CD4-positive, alpha-beta memory T cell (primary cell): ENCODE results near the gene ATP6V1E1. TPM values are rescaled to one million over a fixed set of nuclear protein-coding genes. Genes with fewer than 3 reads are reported as not detected.

ENCODE experiments used
- CTCF ChIA-PET: fragments of 350-600 bp; sonication (Branson Sonifier 250); formaldehyde crosslinking; loops from one replicate; lab custom pipeline; 2021; ENCODE audit warnings: inconsistent platforms; ENCODE audit not compliant: partially characterized antibody; lab: Charles Lee
- POLR2A ChIA-PET: fragments of 350-600 bp; sonication (Branson Sonifier 250); formaldehyde crosslinking; loops from one replicate; lab custom pipeline; 2021; ENCODE audit not compliant: partially characterized antibody; lab: Charles Lee
- DNase-seq, 5 donors: peaks; one replicate each; pipeline versions ENCODE4 v3.0.0 to v3.0.0-alpha.2; 2020 to 2022; ENCODE audit warnings: mixed read lengths in 1 of 5
- H3K27ac ChIP-seq: one replicate; pipeline ENCODE4 v1.7.0; 2013; ENCODE audit warnings: low read depth, low read length
- H3K27me3 ChIP-seq: 2 replicates; pipeline ENCODE4 v1.7.0; 2013; ENCODE audit warnings: mild to moderate bottlenecking, low read length, moderate library complexity; ENCODE audit not compliant: insufficient read depth
- H3K36me3 ChIP-seq: 2 replicates; pipeline ENCODE4 v1.7.0; 2013; ENCODE audit warnings: mild to moderate bottlenecking, low read length, moderate library complexity; ENCODE audit not compliant: insufficient read depth
- H3K4me1 ChIP-seq: 2 replicates; pipeline ENCODE4 v1.7.0; 2013; ENCODE audit warnings: mild to moderate bottlenecking, low read length, moderate library complexity; ENCODE audit not compliant: insufficient read depth
- H3K4me3 ChIP-seq, 2 donors: one replicate each; pipeline ENCODE4 v1.7.0; 2013; ENCODE audit warnings: low read length in 2 of 2, mild to moderate bottlenecking in 1 of 2
- H3K9me3 ChIP-seq, 2 donors: one replicate each; pipeline ENCODE4 v1.7.0; 2013; ENCODE audit warnings: low read length in 2 of 2, control low read depth in 1 of 2; ENCODE audit not compliant: control insufficient read depth in 1 of 2
- H3K27ac Mint-ChIP-seq, 7 donors: one replicate each; pipeline ENCODE4 v1.8.0; 2020 to 2021; ENCODE audit warnings: mixed read lengths in 7 of 7, mild to moderate bottlenecking in 6 of 7, inconsistent platforms in 3 of 7, moderate library complexity in 3 of 7
- H3K27me3 Mint-ChIP-seq, 2 donors: one replicate each; pipeline ENCODE4 v1.8.0; 2020 to 2021; ENCODE audit warnings: mixed read lengths in 2 of 2
- H3K36me3 Mint-ChIP-seq, 2 donors: one replicate each; pipeline ENCODE4 v1.8.0; 2020 to 2021; ENCODE audit warnings: mixed read lengths in 2 of 2, inconsistent platforms in 1 of 2, mild to moderate bottlenecking in 1 of 2
- H3K4me1 Mint-ChIP-seq, 4 donors: one replicate each; pipeline ENCODE4 v1.8.0; 2020 to 2021; ENCODE audit warnings: mixed read lengths in 4 of 4, mild to moderate bottlenecking in 1 of 4
- H3K4me3 Mint-ChIP-seq, 8 donors: one replicate each; pipeline ENCODE4 v1.8.0; 2020 to 2021; ENCODE audit warnings: mixed read lengths in 8 of 8, mild to moderate bottlenecking in 7 of 8, moderate library complexity in 6 of 8, inconsistent platforms in 3 of 8
- H3K9me3 Mint-ChIP-seq, 8 donors: one replicate each; pipeline ENCODE4 v1.8.0; 2020 to 2021; ENCODE audit warnings: mixed read lengths in 8 of 8, mild to moderate bottlenecking in 5 of 8, inconsistent platforms in 3 of 8, moderate library complexity in 1 of 8
- intact Hi-C: fragments of 100-400 bp; cut with micrococcal nuclease; formaldehyde crosslinking; loops from one replicate; pipeline ENCODE4 v1.15.1; 2023
- polyA plus RNA-seq, 2 donors: library from polyadenylated mRNA; unstranded; fragments of 300-500 nt; fragmentation: Illumina TruSeq; gene quantifications; one replicate each; pipeline ENCODE4 v1.2.3, GENCODE V29; 2021
- total RNA-seq, 2 experiments: library from RNA; stranded (reverse); gene quantifications; one replicate each; pipeline ENCODE4 v1.2.3, GENCODE V29; 2021

ATP6V1E1 gene
- total and polyA plus RNA-seq, 4 experiments from 2014 or later = 88.0 to 130 (median 107) TPM

GRCh38 chr22:17634696-17635095 lies 6.1 kb upstream of the ATP6V1E1 start:
- H3K27ac Mint-ChIP-seq = no peak overlapping the region
- peak overlapping the region in 1 of 8 donors; percentile 21 for H3K4me3 Mint-ChIP-seq

GRCh38 chr22:17633998-17634323 lies 5.4 kb upstream of the ATP6V1E1 start:
- H3K36me3 Mint-ChIP-seq = peaks cover 0 to 8% of the 10 kb centered on the region in 2 donors
- POLR2A ChIA-PET = no interaction called here

More at GRCh38 chr22:17634696-17635095, 6.1 kb upstream of the ATP6V1E1 start:
- ChIA-PET POLR2A (no interaction called here), CTCF (no interaction called here)
- intact Hi-C loops = loop anchor here (5.0 kb wide), 1 partner anchor 143 kb away; no protein-coding TSS in a partner anchor
- DNase-seq = no peak
- Histone ChIP-seq H3K4me1 (peaks cover 16% of the 10 kb centered on the region), H3K27me3 (no peaks in the 10 kb centered on the region), H3K36me3 (no peaks in the 10 kb centered on the region), H3K4me3 (no peak overlapping the region), H3K9me3 (no peaks in the 10 kb centered on the region), H3K27ac (no peak overlapping the region)
- peaks cover 13 to 23% (median 17%) of the 10 kb centered on the region in 4 donors for H3K4me1 Mint-ChIP-seq
- peaks cover 0 to 12% of the 10 kb centered on the region in 2 donors for H3K36me3 Mint-ChIP-seq
- H3K27me3 Mint-ChIP-seq = no peaks in the 10 kb centered on the region
- peaks cover 0 to under 1% (median 0%) of the 10 kb centered on the region in 8 donors for H3K9me3 Mint-ChIP-seq

GRCh38 chr22:17633217-17633997 lies 4.9 kb upstream of the ATP6V1E1 start:
- intact Hi-C loops = no loop called here
- POLR2A ChIA-PET = no interaction called here
- H3K4me3 Mint-ChIP-seq = no peak overlapping the region
- H3K27me3 ChIP-seq = no peaks in the 10 kb centered on the region
- H3K36me3 ChIP-seq = no peaks in the 10 kb centered on the region
- peaks cover 0 to 10% of the 10 kb centered on the region in 2 donors for H3K36me3 Mint-ChIP-seq
- no peak overlapping the region for H3K27ac ChIP-seq
- H3K4me1 ChIP-seq = peaks cover 18% of the 10 kb centered on the region
- no peaks in the 10 kb centered on the region for H3K27me3 Mint-ChIP-seq
- CTCF ChIA-PET = interaction anchor here (0.7 kb wide), 1 partner anchor 109 kb away, joined by 4 read pairs; no protein-coding TSS in a partner anchor
- no peak for DNase-seq
- no peaks in the 10 kb centered on the region for H3K9me3 ChIP-seq
- H3K4me1 Mint-ChIP-seq = peaks cover 8 to 23% (median 17%) of the 10 kb centered on the region in 4 donors
- peaks cover 0 to 1% (median 0%) of the 10 kb centered on the region in 8 donors for H3K9me3 Mint-ChIP-seq
- H3K4me3 ChIP-seq = no peak overlapping the region
- no peak overlapping the region for H3K27ac Mint-ChIP-seq

More at GRCh38 chr22:17633998-17634323, 5.4 kb upstream of the ATP6V1E1 start:
- no peak overlapping the region for H3K4me3 ChIP-seq
- DNase-seq = no peak
- CTCF ChIA-PET = no interaction called here
- H3K27ac Mint-ChIP-seq = no peak overlapping the region
- no peaks in the 10 kb centered on the region for H3K9me3 ChIP-seq
- peaks cover 0 to 1% (median 0%) of the 10 kb centered on the region in 8 donors for H3K9me3 Mint-ChIP-seq
- intact Hi-C loops = no loop called here
- peaks cover 8 to 22% (median 14%) of the 10 kb centered on the region in 4 donors for H3K4me1 Mint-ChIP-seq
- H3K27me3 Mint-ChIP-seq = no peaks in the 10 kb centered on the region
- H3K27me3 ChIP-seq = no peaks in the 10 kb centered on the region
- peaks cover 17% of the 10 kb centered on the region for H3K4me1 ChIP-seq
- H3K4me3 Mint-ChIP-seq = no peak overlapping the region
- no peaks in the 10 kb centered on the region for H3K36me3 ChIP-seq
- no peak overlapping the region for H3K27ac ChIP-seq

- H3K9me3 ChIP-seq = no peaks in the 10 kb centered on the region
- H3K4me1 ChIP-seq = peaks cover 26% of the 10 kb centered on the region
- no peak overlapping the region for H3K4me3 ChIP-seq
- peak overlapping the region in 3 of 7 donors; percentile 13 to 88 (median 49) for H3K27ac Mint-ChIP-seq
- intact Hi-C loops = no loop called here
- H3K4me1 Mint-ChIP-seq = peaks cover 0 to 22% (median 11%) of the 10 kb centered on the region in 4 donors
- no peak for DNase-seq
- H3K27me3 ChIP-seq = no peaks in the 10 kb centered on the region
- H3K4me3 Mint-ChIP-seq = peak overlapping the region in 1 of 8 donors; percentile 52
- no peaks in the 10 kb centered on the region for H3K36me3 ChIP-seq
- ChIA-PET POLR2A (no interaction called here), CTCF (interaction anchor here (0.7 kb wide), 1 partner anchor 457 kb away, joined by 3 read pairs; no protein-coding TSS in a partner anchor)
- peaks cover 0 to 1% (median 0%) of the 10 kb centered on the region in 8 donors for H3K9me3 Mint-ChIP-seq
- no peak overlapping the region for H3K27ac ChIP-seq
- no peaks in the 10 kb centered on the region for H3K27me3 Mint-ChIP-seq
- H3K36me3 Mint-ChIP-seq = peaks cover 0 to 10% of the 10 kb centered on the region in 2 donors
Measured at GRCh38 chr22:17631076-17631565, 2.6 kb upstream of the ATP6V1E1 start.

- Mint-ChIP-seq H3K4me3 (peak overlapping the region in 4 of 8 donors; percentile 57 to 97 (median 77)), H3K9me3 (peaks cover 0 to 1% (median 0%) of the 10 kb centered on the region in 8 donors), H3K4me1 (peaks cover 7 to 35% (median 20%) of the 10 kb centered on the region in 4 donors), H3K27ac (peak overlapping the region in 6 of 7 donors; percentile 35 to 98 (median 89)), H3K27me3 (no peaks in the 10 kb centered on the region), H3K36me3 (peaks cover 0 to 18% of the 10 kb centered on the region in 2 donors)
- POLR2A ChIA-PET = interaction anchor here (4.0 kb wide), 1 partner anchor 9 kb away, joined by 13 read pairs; the partner anchor contains the start of gene BCL2L13
- Histone ChIP-seq H3K36me3 (peaks cover 5% of the 10 kb centered on the region), H3K4me3 (peak overlapping the region in 1 of 2 donors; percentile 80), H3K27ac (no peak overlapping the region), H3K27me3 (no peaks in the 10 kb centered on the region), H3K9me3 (no peaks in the 10 kb centered on the region), H3K4me1 (peaks cover 39% of the 10 kb centered on the region)
- no peak for DNase-seq
- intact Hi-C loops = no loop called here
- CTCF ChIA-PET = no interaction called here
Measured at GRCh38 chr22:17629641-17630040, 1.1 kb upstream of the ATP6V1E1 start.

- Histone ChIP-seq H3K4me3 (peak overlapping the region; percentile 80 to 95), H3K27me3 (no peaks in the 10 kb centered on the region), H3K27ac (peak overlapping the region; percentile 95), H3K9me3 (no peaks in the 10 kb centered on the region), H3K36me3 (peaks cover 7% of the 10 kb centered on the region), H3K4me1 (peaks cover 44% of the 10 kb centered on the region)
- peaks cover 0 to 1% (median 0%) of the 10 kb centered on the region in 8 donors for H3K9me3 Mint-ChIP-seq
- H3K27ac Mint-ChIP-seq = peak overlapping the region; percentile 96 to 99 (median 98)
- ChIA-PET POLR2A (interaction anchor here (4.0 kb wide), 1 partner anchor 10 kb away, joined by 13 read pairs; the partner anchor contains the start of gene BCL2L13), CTCF (no interaction called here)
- no peaks in the 10 kb centered on the region for H3K27me3 Mint-ChIP-seq
- H3K4me3 Mint-ChIP-seq = peak overlapping the region; percentile 95 to 99 (median 97)
- no peak for DNase-seq
- H3K4me1 Mint-ChIP-seq = peaks cover 7 to 39% (median 21%) of the 10 kb centered on the region in 4 donors
- H3K36me3 Mint-ChIP-seq = peaks cover 0 to 20% of the 10 kb centered on the region in 2 donors
- intact Hi-C loops = no loop called here
Measured at GRCh38 chr22:17629173-17629489, 582 bp upstream of the ATP6V1E1 start.

GRCh38 chr22:17627961-17628405 lies 566 bp downstream of the ATP6V1E1 start:
- CTCF ChIA-PET = no interaction called here
- intact Hi-C loops = loop anchor here (1.0 kb wide), 1 partner anchor 10 kb away; the partner anchor contains the start of gene BCL2L13
- no peaks in the 10 kb centered on the region for H3K27me3 Mint-ChIP-seq

More at GRCh38 chr22:17627961-17628405, 566 bp downstream of the ATP6V1E1 start:
- H3K4me3 ChIP-seq = peak overlapping the region; percentile 80 to 95
- peaks cover 4 to 30% of the 10 kb centered on the region in 2 donors for H3K36me3 Mint-ChIP-seq
- peaks cover 12 to 48% (median 28%) of the 10 kb centered on the region in 4 donors for H3K4me1 Mint-ChIP-seq
- H3K4me1 ChIP-seq = peaks cover 50% of the 10 kb centered on the region
- POLR2A ChIA-PET = interaction anchor here (4.0 kb wide), 1 partner anchor 11 kb away, joined by 13 read pairs; the partner anchor contains the start of gene BCL2L13
- peak overlapping the region; percentile 95 to 99 (median 97) for H3K4me3 Mint-ChIP-seq
- peak overlapping the region; percentile 95 for H3K27ac ChIP-seq
- DNase-seq = peak in 1 of 5 donors; percentile 33
- H3K9me3 Mint-ChIP-seq = peaks cover 0 to 1% (median 0%) of the 10 kb centered on the region in 8 donors
- peak overlapping the region; percentile 96 to 99 (median 98) for H3K27ac Mint-ChIP-seq
- H3K27me3 ChIP-seq = no peaks in the 10 kb centered on the region
- no peaks in the 10 kb centered on the region for H3K9me3 ChIP-seq
- peaks cover 7% of the 10 kb centered on the region for H3K36me3 ChIP-seq
